Stimulated activated CD4-positive, alpha-beta T cell treated with anti-CD3 and anti-CD28 coated beads, TNF-alpha, amount 100 ng/mL, for 24 hours (primary cell): ENCODE data around the gene TMEM106C.

Source experiments
- DNase-seq, 3 experiments: peaks; one replicate each; pipeline ENCODE4 v3.0.0-alpha.2; 2020; ENCODE audit warnings: low read depth in 3 of 3

Gene TMEM106C

DNA sequence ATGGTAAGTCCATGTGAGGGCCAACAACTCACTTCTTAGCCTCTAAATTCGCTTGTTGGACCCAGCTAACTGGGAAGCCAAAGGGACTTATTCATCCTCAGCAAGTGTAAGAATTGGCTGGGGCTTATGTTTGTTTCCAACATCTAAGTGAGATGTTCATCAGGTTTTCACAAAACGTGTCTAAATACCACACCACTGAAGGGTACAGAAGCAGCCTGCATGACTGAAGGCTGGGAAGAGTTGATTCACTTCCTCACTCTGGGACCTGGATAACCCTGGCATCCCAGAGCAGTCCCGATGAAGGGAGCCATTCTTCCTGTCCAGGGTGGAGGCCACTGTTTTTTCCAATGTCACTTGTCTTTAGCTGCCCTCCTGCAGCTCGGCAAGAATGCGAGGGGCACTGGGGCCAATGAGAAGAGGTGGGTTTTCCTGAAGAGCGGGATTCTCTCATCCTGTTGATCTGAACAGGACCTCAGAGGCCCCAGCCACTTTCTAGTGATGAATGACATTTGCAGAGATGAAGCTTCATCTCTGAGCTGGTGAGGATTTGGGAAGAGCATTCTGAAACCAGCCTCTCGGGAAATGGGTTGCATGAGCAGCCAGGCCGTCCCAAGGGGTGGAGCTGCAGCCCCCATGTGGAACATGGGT lies 53.1 kb downstream of the TMEM106C start:
- no peak for DNase-seq

DNA sequence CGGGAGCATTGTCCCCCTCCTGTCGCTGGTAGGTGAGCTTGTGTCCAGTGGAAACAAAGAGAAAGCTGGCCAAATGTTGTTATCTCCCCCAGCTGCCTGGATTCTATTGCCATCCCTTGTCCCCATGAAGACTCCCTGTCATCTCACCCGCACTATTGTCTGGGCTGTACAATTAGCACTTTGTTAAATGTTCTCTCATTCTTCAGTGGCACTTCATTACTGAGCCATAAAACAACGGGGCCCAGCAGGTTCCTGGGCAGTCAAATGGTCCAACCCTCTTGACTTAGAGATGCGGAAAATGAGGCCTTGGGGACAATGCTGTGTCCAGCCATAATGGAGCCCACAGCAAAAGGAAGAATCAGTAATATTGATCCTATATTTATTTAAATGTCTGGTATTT lies 54.1 kb downstream of the TMEM106C start:
- no peak for DNase-seq

DNA sequence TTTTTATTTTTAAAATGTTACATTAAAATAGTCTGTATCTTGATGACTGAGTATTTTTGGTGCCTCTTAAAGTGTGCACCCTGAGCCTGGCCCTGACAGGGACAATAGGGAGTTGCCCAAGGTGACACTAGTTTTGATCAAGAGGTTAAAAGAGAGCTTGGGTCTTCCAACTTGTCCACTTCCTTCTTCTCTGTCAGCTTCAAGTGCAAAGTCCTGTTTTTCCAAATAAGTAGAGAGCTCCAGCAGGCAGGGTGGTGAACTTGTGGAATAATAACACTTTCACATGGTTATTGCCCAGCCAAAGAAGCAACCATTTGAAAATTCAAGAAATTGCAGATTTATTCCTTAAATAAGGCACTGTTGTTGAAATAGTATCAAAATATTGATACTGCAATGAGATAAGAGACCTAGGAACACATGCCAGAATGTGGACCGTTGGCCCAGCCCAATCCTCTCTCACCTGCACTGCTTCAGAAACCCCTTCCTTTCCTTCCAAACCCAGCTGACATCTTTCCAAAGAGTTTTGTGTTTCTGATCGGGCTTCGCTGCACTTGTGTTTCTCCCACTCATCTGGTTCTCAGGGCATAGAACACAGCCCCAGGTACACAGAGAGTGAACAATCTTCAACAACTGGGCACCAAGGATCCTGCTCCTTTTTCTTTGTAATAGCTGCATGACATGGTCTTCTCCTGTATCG lies 54.7 kb downstream of the TMEM106C start:
- DNase-seq = no peak
